Smooth muscle cell (in vitro differentiated cells): Measurements from ENCODE around the gene ELP4. TPM values are rescaled to one million over a fixed set of nuclear protein-coding genes. Genes with fewer than 3 reads are reported as not detected.

Source experiments
- DNase-seq: peaks from one replicate; lab custom pipeline; 2025; ENCODE audit not compliant: unreplicated experiment; lab: John Stamatoyannopoulos, UW
- H2AFZ ChIP-seq: fragments of 200-600 bp; sonication (generic); 2 replicates; pipeline ENCODE4 v1.6.0; 2016; ENCODE audit warnings: antibody characterized with exemption, low read depth, mild to moderate bottlenecking
- H3F3A ChIP-seq: fragments of 200-600 bp; sonication (generic); 2 replicates; pipeline ENCODE4 v1.6.0; 2017; ENCODE audit warnings: antibody characterized with exemption, low read depth
- H3K27ac ChIP-seq: fragments of 200-600 bp; sonication (generic); 2 replicates; pipeline ENCODE4 v1.5.1; 2016; ENCODE audit warnings: low read depth, mild to moderate bottlenecking
- H3K27me3 ChIP-seq: fragments of 200-600 bp; sonication (generic); 2 replicates; pipeline ENCODE4 v1.6.1; 2016; ENCODE audit warnings: low read depth, mild to moderate bottlenecking
- H3K36me3 ChIP-seq: fragments of 200-600 bp; sonication (generic); 2 replicates; pipeline ENCODE4 v1.5.1; 2016; ENCODE audit warnings: low read depth
- H3K4me1 ChIP-seq: fragments of 200-600 bp; sonication (generic); 2 replicates; pipeline ENCODE4 v1.5.1; 2016; ENCODE audit warnings: low read depth
- H3K4me2 ChIP-seq: fragments of 200-600 bp; sonication (generic); 2 replicates; pipeline ENCODE4 v1.6.0; 2016; ENCODE audit warnings: mild to moderate bottlenecking
- H3K4me3 ChIP-seq: fragments of 200-600 bp; sonication (generic); 2 replicates; pipeline ENCODE4 v1.5.1; 2016; ENCODE audit warnings: mild to moderate bottlenecking
- H3K79me2 ChIP-seq: fragments of 200-600 bp; sonication (generic); 2 replicates; pipeline ENCODE4 v1.6.0; 2016; ENCODE audit warnings: low read depth, mild to moderate bottlenecking
- H3K9ac ChIP-seq: fragments of 200-600 bp; sonication (generic); 2 replicates; pipeline ENCODE4 v1.6.0; 2016; ENCODE audit warnings: low read depth
- H3K9me3 ChIP-seq: fragments of 200-600 bp; sonication (generic); replicated peaks from 2 replicates; pipeline ENCODE4 v1.5.1; 2016; ENCODE audit warnings: low read depth
- H4K20me1 ChIP-seq: fragments of 200-600 bp; sonication (generic); 2 replicates; pipeline ENCODE4 v1.6.0; 2016; ENCODE audit warnings: low read depth
- CTCF ChIP-seq: fragments of 200-600 bp; sonication (generic); IDR thresholded peaks from 2 replicates; pipeline ENCODE4 v1.5.1; 2017; ENCODE audit warnings: borderline replicate concordance, mild to moderate bottlenecking, antibody characterized with exemption; ENCODE audit not compliant: insufficient read depth, poor library complexity, severe bottlenecking
- WGBS: methylation state at CpG from one replicate; pipeline ENCODE4 v1.1.7; 2016; ENCODE audit warnings: low lambda C conversion rate; 5-methylcytosine and 5-hydroxymethylcytosine counted together
- polyA plus RNA-seq: library from polyadenylated mRNA; unstranded; fragments of >200 nt; fragmentation: Nextera tagmentation; extraction: Ambion mirVana; gene quantifications from 2 replicates; pipeline ENCODE4 v1.2.1, GENCODE V29; 2016
- total RNA-seq: library from RNA; depleted of rRNA; stranded (reverse); fragments of >200 nt; gene quantifications from 2 replicates; pipeline ENCODE4 v1.2.3, GENCODE V29; 2014

Gene ELP4
- total and polyA plus RNA-seq, 2 experiments from 2014 or later = 19.5 to 28.4 TPM

- Histone ChIP-seq H3K27me3 (peaks cover 100% of the 10 kb centered on the region), H3K4me3 (no peak overlapping the region), H3F3A (no peaks in the 10 kb centered on the region), H3K9me3 (no peaks in the 10 kb centered on the region), H3K4me1 (peaks cover 75% of the 10 kb centered on the region), H3K36me3 (no peaks in the 10 kb centered on the region), H3K4me2 (peak overlapping the region; percentile 60), H4K20me1 (no peaks in the 10 kb centered on the region), H3K27ac (no peak overlapping the region), H2AFZ (no peak overlapping the region), H3K9ac (no peak overlapping the region), H3K79me2 (no peaks in the 10 kb centered on the region)
- WGBS = 5% methylated on average over 44 of the region's 48 CpGs
- TF ChIP-seq CTCF = no peak
- DNase-seq = no peak
Observed at GRCh38 chr11:31799435-31800397, 290.1 kb downstream of the ELP4 start.

DNA sequence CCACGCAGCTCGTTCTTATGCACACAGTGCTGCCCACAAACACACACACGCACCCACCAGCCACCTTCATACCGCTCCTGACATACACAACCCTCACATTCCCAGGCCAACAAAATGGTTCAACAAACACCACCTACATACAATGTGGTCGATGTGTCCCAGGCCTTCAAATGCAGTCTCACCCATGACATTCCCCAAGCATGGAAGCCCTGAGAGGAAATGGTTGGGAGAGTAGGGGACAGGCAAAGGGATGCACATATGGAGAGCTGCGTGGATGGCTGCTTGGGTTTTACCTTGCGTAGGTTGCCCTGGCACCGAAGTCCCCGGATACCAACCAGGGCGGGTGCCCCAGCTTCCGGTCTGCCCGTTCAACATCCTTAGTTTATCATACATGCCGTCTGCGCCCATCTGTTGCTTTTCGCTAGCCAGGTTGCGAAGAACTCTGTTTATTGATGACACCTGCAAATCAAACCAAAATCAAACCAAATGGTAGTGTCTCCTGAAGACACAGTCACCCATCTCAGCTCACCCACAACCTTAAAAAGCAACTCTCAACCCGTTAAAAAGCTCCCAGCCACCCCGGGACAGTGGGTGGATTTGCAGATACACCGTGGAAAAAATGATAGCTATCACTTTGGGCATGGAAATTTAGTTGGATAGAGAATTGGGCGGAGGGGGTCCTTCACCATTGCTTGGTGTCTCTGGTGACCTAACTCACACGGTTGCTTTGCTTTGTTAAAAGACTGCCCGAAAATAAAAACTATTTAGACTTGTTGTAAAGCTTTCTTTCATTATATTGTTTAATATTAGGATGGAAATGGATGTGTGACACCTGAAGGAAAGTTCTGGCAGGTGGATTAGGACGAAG, 291.1 kb downstream of the ELP4 start:
- DNase-seq = no peak
- Histone ChIP-seq H3K9me3 (no peaks in the 10 kb centered on the region), H3F3A (no peaks in the 10 kb centered on the region), H4K20me1 (no peaks in the 10 kb centered on the region), H3K4me1 (peaks cover 77% of the 10 kb centered on the region), H3K79me2 (no peaks in the 10 kb centered on the region), H3K4me3 (no peak overlapping the region), H2AFZ (no peak overlapping the region), H3K27me3 (peaks cover 100% of the 10 kb centered on the region), H3K27ac (no peak overlapping the region), H3K9ac (no peak overlapping the region), H3K36me3 (no peaks in the 10 kb centered on the region), H3K4me2 (no peak overlapping the region)
- WGBS = 15% methylated on average over 23 of the region's 23 CpGs
- TF ChIP-seq CTCF = no peak

DNA sequence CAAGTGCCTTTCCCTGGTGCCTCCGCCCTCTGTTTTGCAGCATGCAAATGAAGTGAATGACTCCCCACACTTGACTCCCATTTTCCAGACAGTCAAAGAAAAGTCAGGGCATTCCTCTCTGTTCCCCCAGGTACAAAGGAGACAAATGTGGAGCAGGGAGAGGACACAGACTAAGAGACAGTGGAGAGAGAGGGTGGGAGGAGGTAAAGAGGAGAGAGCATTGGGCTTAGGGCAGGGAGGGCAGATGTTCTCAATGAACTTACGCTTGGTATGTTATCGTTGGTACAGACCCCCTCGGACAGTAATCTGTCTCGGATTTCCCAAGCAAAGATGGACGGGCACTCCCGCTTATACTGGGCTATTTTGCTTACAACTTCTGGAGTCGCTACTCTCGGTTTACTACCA, 291.7 kb downstream of the ELP4 start:
- peaks cover 100% of the 10 kb centered on the region for H3K27me3 ChIP-seq
- H3K27ac ChIP-seq = no peak overlapping the region
- H2AFZ ChIP-seq = no peak overlapping the region
- H3K9ac ChIP-seq = no peak overlapping the region
- no peaks in the 10 kb centered on the region for H3K9me3 ChIP-seq
- no peak for DNase-seq
- WGBS = 15% methylated on average over 9 of the region's 9 CpGs
- no peak for TF ChIP-seq CTCF
- H3K79me2 ChIP-seq = no peaks in the 10 kb centered on the region
- H3K4me2 ChIP-seq = no peak overlapping the region
- no peaks in the 10 kb centered on the region for H4K20me1 ChIP-seq
- H3F3A ChIP-seq = no peaks in the 10 kb centered on the region
- no peaks in the 10 kb centered on the region for H3K36me3 ChIP-seq
- no peak overlapping the region for H3K4me3 ChIP-seq
- peaks cover 83% of the 10 kb centered on the region for H3K4me1 ChIP-seq
